SIG-M5 treated with dmso at 0.1 percent for 504 hours (cell line): ENCODE measurements around the gene ZNF518B.
"Not testable (repeated sequence)": the region's sequence is repeated elsewhere in the genome, so short reads cannot be mapped to it uniquely, and the experiment has no call there.

Source experiments
- DNase-seq: peaks from one replicate; lab custom pipeline; 2025; ENCODE audit not compliant: unreplicated experiment; lab: John Stamatoyannopoulos, UW

ZNF518B gene

GRCh38 chr4:10459305-10459704, 2.1 kb upstream of the ZNF518B start:
- DNase-seq: no peak

- no peak for DNase-seq
Measured at GRCh38 chr4:10458177-10458576, 951 bp upstream of the ZNF518B start.

GRCh38 chr4:10456595-10457254, 501 bp downstream of the ZNF518B start:
- no peak for DNase-seq

DNA sequence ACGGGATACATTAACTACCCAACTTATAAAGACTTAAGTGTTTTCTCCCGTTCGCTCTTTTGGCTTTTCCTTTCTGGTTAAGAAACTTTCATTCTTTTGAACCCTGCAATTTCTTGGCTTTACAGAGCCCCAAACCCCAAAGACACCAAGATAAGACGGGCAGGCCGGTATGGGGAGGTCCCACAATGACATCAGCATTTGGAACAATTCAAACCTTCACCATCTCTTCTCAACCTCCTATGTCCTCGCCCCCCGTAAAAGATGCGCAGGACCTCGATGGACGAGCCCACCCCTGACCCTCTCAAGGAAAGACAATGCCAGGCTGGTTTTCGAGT, 999 bp downstream of the ZNF518B start:
- DNase-seq: no peak

- no peak for DNase-seq
Measured at GRCh38 chr4:10455133-10455532, 2.1 kb downstream of the ZNF518B start.

DNA sequence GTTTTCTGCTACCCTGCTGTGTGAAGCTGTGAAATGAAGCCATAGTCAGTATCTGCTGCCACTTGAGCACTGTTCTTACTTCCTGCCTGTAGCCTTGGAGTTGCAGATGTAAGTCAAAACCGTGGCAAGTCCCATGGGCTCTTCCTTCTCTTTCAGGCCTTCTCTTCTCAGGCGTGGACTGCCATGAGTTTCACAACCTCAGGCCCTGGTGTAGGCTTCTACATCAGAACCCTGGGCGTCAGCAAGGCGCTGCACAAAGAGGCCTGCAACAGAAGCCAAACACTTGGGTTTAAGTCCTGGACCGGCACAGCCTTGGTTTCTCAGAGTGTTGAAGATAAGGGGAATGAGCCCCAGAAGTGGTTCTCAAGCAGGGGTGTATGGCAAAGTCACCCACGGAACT, 2.5 kb downstream of the ZNF518B start:
- no peak for DNase-seq

GRCh38 chr4:10454121-10454520, 3.1 kb downstream of the ZNF518B start:
- DNase-seq: no peak

DNA sequence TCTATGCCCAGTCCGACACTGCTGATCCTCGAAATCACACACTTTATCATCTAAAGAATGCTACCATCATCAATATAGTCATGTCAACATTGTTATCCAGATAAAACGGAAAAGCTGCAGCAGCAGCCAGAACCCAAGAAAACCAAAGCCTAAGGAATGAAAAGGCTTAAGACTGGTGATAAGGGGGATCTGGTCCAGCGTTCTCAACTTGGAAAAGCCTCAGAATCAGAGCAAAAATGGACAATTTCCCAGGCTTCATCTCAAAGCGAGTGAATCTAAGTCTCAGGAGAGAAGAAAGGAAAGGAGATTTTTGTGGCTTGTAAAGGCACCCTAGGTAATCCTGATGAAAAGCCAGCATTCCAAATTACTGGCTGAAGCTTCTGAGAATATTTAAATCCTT, 8.2 kb downstream of the ZNF518B start:
- DNase-seq: no peak

GRCh38 chr4:10442976-10443375, 14.2 kb downstream of the ZNF518B start:
- DNase-seq: no peak

DNA sequence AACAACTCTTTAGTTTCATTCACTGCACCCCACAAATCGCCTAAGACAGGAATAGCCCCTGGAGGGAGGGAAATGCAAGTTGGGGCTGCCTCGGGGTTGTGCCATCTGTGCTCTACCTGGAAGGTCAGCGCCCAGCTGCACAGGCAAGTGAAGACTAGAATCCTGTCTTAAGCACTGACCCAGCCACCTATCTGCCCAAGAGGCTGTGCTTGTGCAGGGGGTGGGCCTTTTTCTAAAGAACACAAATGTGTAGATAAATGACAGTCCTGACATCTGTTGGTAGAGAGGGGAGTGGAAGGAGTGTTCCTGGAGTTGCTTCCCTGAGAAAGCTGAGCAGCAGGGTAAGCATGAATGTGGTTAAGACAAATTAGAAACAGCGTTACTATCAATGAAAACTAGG, 15.7 kb downstream of the ZNF518B start:
- no peak for DNase-seq

DNA sequence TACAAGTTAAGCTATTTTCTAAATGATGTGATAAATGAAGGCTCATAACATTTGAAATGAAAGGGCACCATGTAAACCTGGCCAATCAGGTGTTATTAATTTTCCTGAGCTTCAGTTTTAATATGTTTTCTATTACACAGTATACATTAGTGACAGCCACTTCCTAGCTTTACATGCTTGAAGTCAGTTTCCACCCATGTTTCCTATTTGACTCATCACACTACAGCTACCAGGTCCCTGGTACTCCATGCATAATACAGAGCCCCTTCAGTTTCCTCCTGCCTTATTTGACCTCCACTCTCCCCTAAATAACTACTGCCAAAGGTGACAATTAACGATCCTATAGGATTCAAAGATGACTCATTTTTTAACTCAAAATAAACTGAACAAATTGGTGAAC, 18.3 kb downstream of the ZNF518B start:
- no peak for DNase-seq

DNA sequence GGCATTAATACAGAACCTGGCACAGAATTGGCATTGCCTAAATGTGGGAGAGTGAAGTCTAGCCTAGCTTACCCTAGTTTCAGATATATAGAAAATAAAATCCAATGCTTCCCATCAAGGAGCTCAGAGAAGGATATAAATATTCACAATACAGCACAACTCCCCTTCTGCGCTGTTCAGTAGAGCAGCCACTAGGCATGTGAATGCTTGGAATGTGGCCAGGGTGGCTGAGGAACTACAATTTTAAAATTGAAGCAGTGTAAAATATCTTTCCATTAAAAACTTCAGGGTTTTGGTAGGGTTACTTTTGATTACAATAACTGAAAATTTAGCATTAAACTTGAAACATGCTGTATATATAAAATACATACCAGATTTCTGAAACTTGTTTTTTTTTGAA, 19.5 kb downstream of the ZNF518B start:
- no peak for DNase-seq

DNA sequence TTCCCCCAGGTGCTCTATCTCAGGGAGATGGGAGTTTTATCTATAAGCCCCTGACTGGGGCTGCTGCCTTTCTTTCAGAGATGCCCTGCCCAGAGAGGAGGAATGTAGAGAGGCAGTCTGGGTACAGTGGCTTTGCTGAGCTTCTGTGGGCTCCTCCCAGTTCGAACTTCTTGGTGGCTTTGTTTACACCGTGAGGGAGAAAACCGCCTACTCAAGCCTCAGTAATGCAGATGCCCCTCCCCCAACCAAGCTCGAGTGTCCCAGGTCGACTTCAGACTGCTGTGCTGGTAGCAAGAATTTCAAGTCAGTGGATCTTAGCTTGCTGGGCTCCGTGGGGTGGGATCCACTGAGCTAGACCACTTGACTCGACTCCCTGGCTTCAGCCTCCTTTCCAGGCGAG, 29.5 kb downstream of the ZNF518B start:
- not testable (repeated sequence) for DNase-seq

DNA sequence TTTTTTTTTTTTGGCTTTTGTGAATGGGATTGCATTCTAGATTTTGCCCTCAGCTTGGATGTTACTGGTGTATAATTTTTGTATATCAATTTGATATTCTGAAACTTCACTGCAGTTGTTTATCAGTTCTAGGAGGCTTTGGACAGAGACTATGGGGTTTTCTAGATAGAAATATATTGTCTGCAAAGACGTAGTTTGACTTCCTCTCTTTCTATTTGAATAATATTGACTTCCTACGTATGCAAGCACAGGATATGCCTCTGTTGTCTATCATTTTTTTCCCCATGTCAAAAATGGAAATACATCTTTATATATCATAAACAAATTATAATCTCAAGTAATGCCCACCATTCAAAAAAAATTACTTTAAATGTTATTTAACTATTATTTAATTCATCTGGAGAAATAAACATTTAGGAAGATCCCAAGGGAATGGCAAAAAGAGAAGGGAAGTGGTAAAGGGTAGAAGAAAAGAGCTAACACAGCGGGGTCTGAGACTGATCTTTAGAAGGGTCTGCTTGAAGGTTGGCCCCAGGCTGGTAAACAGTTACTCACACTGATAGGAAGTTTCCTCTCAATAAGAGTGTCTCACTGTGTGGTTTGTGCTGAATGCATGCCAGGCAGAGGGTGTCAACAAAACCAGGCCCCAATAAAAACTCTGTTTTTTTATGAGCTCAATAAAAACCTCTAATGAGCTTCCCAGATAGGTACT, 35.7 kb downstream of the ZNF518B start:
- no peak for DNase-seq

- DNase-seq: no peak
Measured at GRCh38 chr4:10417740-10418139, 39.5 kb downstream of the ZNF518B start.

GRCh38 chr4:10416441-10416840, 40.8 kb downstream of the ZNF518B start:
- no peak for DNase-seq

GRCh38 chr4:10413177-10413576, 44.0 kb downstream of the ZNF518B start:
- DNase-seq: peak; percentile 2

- no peak for DNase-seq
Measured at GRCh38 chr4:10405672-10406071, 51.6 kb downstream of the ZNF518B start.

- peak; percentile 17 for DNase-seq
Measured at GRCh38 chr4:10403633-10404445, 53.4 kb downstream of the ZNF518B start.

GRCh38 chr4:10395971-10396580, 61.1 kb downstream of the ZNF518B start:
- no peak for DNase-seq
